Right atrium auricular region (tissue), 2 donors: ENCODE data around the gene SCG5. TPM values are rescaled to one million over a fixed set of nuclear protein-coding genes. Genes with fewer than 3 reads are reported as not detected.

Experiments
- DNase-seq: peaks from one replicate; pipeline ENCODE4 v3.0.0-alpha.2; 2019; ENCODE audit warnings: low spot score
- H3K27ac ChIP-seq, 2 donors: fragments of 200-600 bp; sonication (generic); 1 replicate in 1 of 2; 2 replicates in 1 of 2; pipeline ENCODE4 v1.5.1; 2016 to 2019
- H3K27me3 ChIP-seq, 2 donors: fragments of 200-600 bp; sonication (generic); one replicate each; pipeline versions ENCODE4 v1.5.1 to v1.6.0; 2017 to 2019
- H3K36me3 ChIP-seq: fragments of 200-600 bp; sonication (generic); one replicate; pipeline ENCODE4 v1.5.1; 2016
- H3K4me1 ChIP-seq, 2 donors: fragments of 200-600 bp; sonication (generic); one replicate each; pipeline versions ENCODE4 v1.5.1 to v1.6.0; 2017 to 2019
- H3K4me3 ChIP-seq, 2 donors: fragments of 200-600 bp; sonication (generic); 1 replicate in 1 of 2; 2 replicates in 1 of 2; pipeline ENCODE4 v1.5.1; 2017 to 2019; ENCODE audit warnings: mild to moderate bottlenecking in 1 of 2, moderate library complexity in 1 of 2
- H3K9me3 ChIP-seq, 2 donors: fragments of 200-600 bp; sonication (generic); one replicate each; pipeline ENCODE4 v1.5.1; 2019
- CTCF ChIP-seq, 2 donors: fragments of 200-600 bp; sonication (generic); IDR thresholded peaks; one replicate each; pipeline ENCODE4 v1.5.1; 2019; ENCODE audit warnings: antibody characterized with exemption in 2 of 2
- total RNA-seq, 2 donors: library from RNA; depleted of rRNA; stranded (reverse); fragments of >200 nt; gene quantifications; one replicate each; pipeline ENCODE4 v1.1.0, GENCODE V29; 2016

The SCG5 gene
- total RNA-seq, 2 donors from 2014 or later = 0.90 TPM; not detected in 1

- Histone ChIP-seq H3K27me3 (peaks cover 23 to 29% of the 10 kb centered on the region in 2 donors), H3K9me3 (no peaks in the 10 kb centered on the region), H3K36me3 (no peaks in the 10 kb centered on the region), H3K4me1 (peaks cover 0 to 23% of the 10 kb centered on the region in 2 donors), H3K4me3 (peak overlapping the region in 1 of 2 donors; percentile 32), H3K27ac (no peak overlapping the region)
- no peak for DNase-seq
- TF ChIP-seq CTCF (IDR thresholded peaks at IDR 0.05) = no peak
Observed at GRCh38 chr15:32718227-32718820, 76.8 kb downstream of the SCG5 start.

GRCh38 chr15:32718821-32719716, 77.6 kb downstream of the SCG5 start:
- TF ChIP-seq CTCF (IDR thresholded peaks at IDR 0.05) = no peak
- peaks cover 23 to 29% of the 10 kb centered on the region in 2 donors for H3K27me3 ChIP-seq
- H3K36me3 ChIP-seq = no peaks in the 10 kb centered on the region
- H3K9me3 ChIP-seq = no peaks in the 10 kb centered on the region
- peak overlapping the region in 1 of 2 donors; percentile 19 for H3K4me3 ChIP-seq
- no peak for DNase-seq
- no peak overlapping the region for H3K27ac ChIP-seq
- H3K4me1 ChIP-seq = peaks cover 0 to 23% of the 10 kb centered on the region in 2 donors

- no peak for DNase-seq
- H3K4me3 ChIP-seq = no peak overlapping the region
- no peaks in the 10 kb centered on the region for H3K36me3 ChIP-seq
- H3K27me3 ChIP-seq = peaks cover 16 to 20% of the 10 kb centered on the region in 2 donors
- H3K9me3 ChIP-seq = no peaks in the 10 kb centered on the region
- no peak overlapping the region for H3K27ac ChIP-seq
- H3K4me1 ChIP-seq = peaks cover 0 to 23% of the 10 kb centered on the region in 2 donors
- TF ChIP-seq CTCF (IDR thresholded peaks at IDR 0.05) = no peak
Observed at GRCh38 chr15:32721596-32721995, 80.1 kb downstream of the SCG5 start.

GRCh38 chr15:32722136-32722535, 80.6 kb downstream of the SCG5 start:
- H3K9me3 ChIP-seq = no peaks in the 10 kb centered on the region
- TF ChIP-seq CTCF (IDR thresholded peaks at IDR 0.05) = no peak
- DNase-seq = no peak
- peaks cover 15 to 19% of the 10 kb centered on the region in 2 donors for H3K27me3 ChIP-seq
- no peaks in the 10 kb centered on the region for H3K36me3 ChIP-seq
- H3K4me3 ChIP-seq = no peak overlapping the region
- peaks cover 0 to 23% of the 10 kb centered on the region in 2 donors for H3K4me1 ChIP-seq
- H3K27ac ChIP-seq = no peak overlapping the region

GRCh38 chr15:32723171-32723948, 81.8 kb downstream of the SCG5 start:
- Histone ChIP-seq H3K27ac (no peak overlapping the region), H3K36me3 (no peaks in the 10 kb centered on the region), H3K27me3 (peaks cover 8 to 11% of the 10 kb centered on the region in 2 donors), H3K4me3 (no peak overlapping the region), H3K9me3 (no peaks in the 10 kb centered on the region), H3K4me1 (peaks cover 0 to 11% of the 10 kb centered on the region in 2 donors)
- TF ChIP-seq CTCF (IDR thresholded peaks at IDR 0.05) = no peak
- DNase-seq = no peak
